Measurements from ENCODE around the gene STIMATE. TPM values are rescaled to one million over a fixed set of nuclear protein-coding genes. Genes with fewer than 3 reads are reported as not detected.

Gene STIMATE
- total and polyA plus RNA-seq, 10 of the 15 experiments (the other 5 are each of a cell fraction or from before 2014, with no cell fraction given) = 0.24 to 24.1 (median 15.4) TPM

GRCh38 chr3:52872245-52872644 lies 25.1 kb downstream of the STIMATE start:
- ATAC-seq (no peak), DNase-seq (ENCODE audit: low read depth, low spot score) (no peak), FAIRE-seq (no peak)
- Histone ChIP-seq H3K9me3 (replicated peaks; ENCODE audit: control insufficient read depth, insufficient read depth, low read length) (no peaks in the 10 kb centered on the region; the same call in 2 of the 3 replicates), H3K4me1 (ENCODE audit: control insufficient read depth, insufficient read depth, low read length) (peaks cover 7% of the 10 kb centered on the region; the same call in 1 of the 2 replicates), H3K4me2 (ENCODE audit: control insufficient read depth, insufficient read depth) (no peak overlapping the region), H4K20me1 (ENCODE audit: control insufficient read depth, insufficient read depth) (no peaks in the 10 kb centered on the region), H3K27ac (ENCODE audit: control insufficient read depth, insufficient read depth) (no peak overlapping the region), H3K27me3 (replicated peaks in 1 of 2; ENCODE audit: control insufficient read depth in 2 of 2, insufficient read depth in 2 of 2, low read length in 1 of 2) (no peaks in the 10 kb centered on the region), H3K79me2 (ENCODE audit: control insufficient read depth, insufficient read depth, low read length) (peaks cover 2% of the 10 kb centered on the region; the same call in 1 of the 2 replicates), H3K4me3 (no peak overlapping the region), H3K36me3 (ENCODE audit: control insufficient read depth in 2 of 2, insufficient read depth in 2 of 2, low read length in 1 of 2) (peaks cover 0 to 1% of the 10 kb centered on the region in 2 experiments; a peak in 1 of 4 replicates), H2AFZ (ENCODE audit: control insufficient read depth, low read depth, low read length) (no peak overlapping the region), H3K9ac (ENCODE audit: control insufficient read depth, insufficient read depth, low read length) (no peak overlapping the region)
- ChIA-PET RAD21 (ENCODE audit: unreplicated experiment) (no interaction called here), SMC1A (ENCODE audit: uncharacterized antibody, unreplicated experiment) (no interaction called here), CTCF (no interaction called here), POLR2A (no interaction called here)
- no TSS peak for BruUV-seq (replicated peaks)
- in situ Hi-C loops (cut with MboI) (no loop called here), intact Hi-C loops (cut with micrococcal nuclease; ENCODE audit: unreplicated experiment) (no loop called here)
- TF ChIP-seq PAX5 (IDR thresholded peaks at IDR 0.05; ENCODE audit: borderline replicate concordance, low read depth, low read length) = no peak
- TF ChIP-seq RUNX3 (IDR thresholded peaks at IDR 0.05; ENCODE audit: low read length) = no peak
- no peak for TF ChIP-seq ZSCAN29 (IDR thresholded peaks at IDR 0.05)
- TF ChIP-seq SMARCA5 (IDR thresholded peaks at IDR 0.05) = no peak
- no peak for TF ChIP-seq JUNB (IDR thresholded peaks at IDR 0.05)
- no peak for TF ChIP-seq CBX3 (IDR thresholded peaks at IDR 0.05; ENCODE audit: borderline replicate concordance, low read depth)
- no peak for TF ChIP-seq RBBP5 (conservative IDR thresholded peaks at IDR 0.05)
- no peak for TF ChIP-seq NBN (IDR thresholded peaks at IDR 0.05)
- TF ChIP-seq SREBF2 (IDR thresholded peaks at IDR 0.05; ENCODE audit: low read length) = no peak
- TF ChIP-seq HDAC6 (IDR thresholded peaks at IDR 0.05; ENCODE audit: unreplicated experiment) = no peak
- WGBS (ENCODE audit: insufficient coverage, insufficient replicate concordance, low lambda C conversion rate, missing lambda C conversion rate) = 98% methylated on average over 3 of the region's 3 CpGs

GRCh38 chr3:52871761-52872160 lies 25.6 kb downstream of the STIMATE start:
- H3K9ac ChIP-seq (ENCODE audit: control insufficient read depth, insufficient read depth, low read length) = no peak overlapping the region
- TF ChIP-seq SRF (IDR thresholded peaks at IDR 0.05; ENCODE audit: low read depth in 2 of 2, low read length in 2 of 2) (no peak), FOXM1 (IDR thresholded peaks at IDR 0.05; ENCODE audit: low read depth, low read length) (no peak), EGR1 (IDR thresholded peaks at IDR 0.05; ENCODE audit: borderline replicate concordance in 1 of 2, low read depth in 2 of 2, low read length in 2 of 2) (no peak), MEF2A (IDR thresholded peaks at IDR 0.05; ENCODE audit: insufficient read depth, low read depth, low read length) (no peak)
- FAIRE-seq (no peak), ATAC-seq (no peak), DNase-seq (ENCODE audit: low read depth, low spot score) (no peak)
- ChIA-PET SMC1A (ENCODE audit: uncharacterized antibody, unreplicated experiment) (no interaction called here), CTCF (no interaction called here), RAD21 (ENCODE audit: unreplicated experiment) (no interaction called here), POLR2A (no interaction called here)
- H3K36me3 ChIP-seq (ENCODE audit: control insufficient read depth in 2 of 2, insufficient read depth in 2 of 2, low read length in 1 of 2) = no peaks in the 10 kb centered on the region
- H4K20me1 ChIP-seq (ENCODE audit: control insufficient read depth, insufficient read depth) = no peaks in the 10 kb centered on the region
- no peak overlapping the region for H3K27ac ChIP-seq (ENCODE audit: control insufficient read depth, insufficient read depth)
- no peaks in the 10 kb centered on the region for H3K27me3 ChIP-seq (replicated peaks in 1 of 2; ENCODE audit: control insufficient read depth in 2 of 2, insufficient read depth in 2 of 2, low read length in 1 of 2)
- H3K4me3 ChIP-seq = no peak overlapping the region
- in situ Hi-C loops (cut with MboI) (no loop called here), intact Hi-C loops (cut with micrococcal nuclease; ENCODE audit: unreplicated experiment) (no loop called here)
- H3K4me2 ChIP-seq (ENCODE audit: control insufficient read depth, insufficient read depth) = no peak overlapping the region
- BruUV-seq (replicated peaks) = no TSS peak
- H3K79me2 ChIP-seq (ENCODE audit: control insufficient read depth, insufficient read depth, low read length) = peaks cover 2% of the 10 kb centered on the region; the same call in 1 of the 2 replicates
- no peak overlapping the region for H2AFZ ChIP-seq (ENCODE audit: control insufficient read depth, low read depth, low read length)
- H3K9me3 ChIP-seq (replicated peaks; ENCODE audit: control insufficient read depth, insufficient read depth, low read length) = no peaks in the 10 kb centered on the region; the same call in 2 of the 3 replicates
- peaks cover 7% of the 10 kb centered on the region; the same call in 1 of the 2 replicates for H3K4me1 ChIP-seq (ENCODE audit: control insufficient read depth, insufficient read depth, low read length)
- 92% methylated on average over 9 of the region's 9 CpGs for WGBS (ENCODE audit: insufficient coverage, insufficient replicate concordance, low lambda C conversion rate, missing lambda C conversion rate)

All from GM12878 (cell line).